SU-DHL-6 (cell line): ENCODE data around the gene DIP2C.

ENCODE experiments used
- CTCF ChIP-seq: fragments of 200-600 bp; sonication (generic); IDR thresholded peaks from one replicate; pipeline ENCODE4 v1.5.1; 2017; ENCODE audit warnings: antibody characterized with exemption, mild to moderate bottlenecking, low read length, moderate library complexity; ENCODE audit not compliant: insufficient read depth, poor library complexity, severe bottlenecking
- EZH2phosphoT487 ChIP-seq: fragments of 200-600 bp; sonication (generic), shearing (Covaris generic); conservative IDR thresholded peaks from 2 replicates; pipeline ENCODE4 v1.6.1; 2018; ENCODE audit warnings: mild to moderate bottlenecking, antibody characterized with exemption, low read length, moderate library complexity, mixed read lengths

- TF ChIP-seq CTCF (no peak), EZH2phosphoT487 (no peak)
These were observed 23.8 kb downstream of the DIP2C start for GRCh38 chr10:665579-666091.
